HepG2 (cell line): ENCODE results near the gene MARF1. TPM values are rescaled to one million over a fixed set of nuclear protein-coding genes. Genes with fewer than 3 reads are reported as not detected.
A peak's percentile ranks its signal among the peaks of the same experiment; 100 is the strongest.

Source experiments
- DMAP1 ChIP-seq: IDR thresholded peaks from 2 replicates; pipeline ENCODE4 v1.6.1; 2016
- GLI4 ChIP-seq: sonication (generic); formaldehyde crosslinking; IDR thresholded peaks from 2 replicates; pipeline ENCODE4 v1.5.1; 2020; ENCODE audit warnings: missing genetic modification reagents, mild to moderate bottlenecking, moderate library complexity, borderline replicate concordance
- MBD4 ChIP-seq: IDR thresholded peaks from 2 replicates; pipeline ENCODE4 v1.6.1; 2012; ENCODE audit warnings: low read length, inconsistent platforms, borderline replicate concordance
- PAX8 ChIP-seq: sonication (generic); formaldehyde crosslinking; IDR thresholded peaks from 2 replicates; pipeline ENCODE4 v1.8.0; 2022; ENCODE audit warnings: mild to moderate bottlenecking, missing genetic modification reagents, borderline replicate concordance
- SAP130 ChIP-seq: IDR thresholded peaks from 2 replicates; pipeline ENCODE4 v1.6.1; 2016; ENCODE audit warnings: low read depth
- SNAI1 ChIP-seq: sonication (generic); formaldehyde crosslinking; IDR thresholded peaks from 2 replicates; pipeline ENCODE4 v1.5.0; 2020; ENCODE audit warnings: mild to moderate bottlenecking, missing genetic modification reagents, borderline replicate concordance
- TOPORS ChIP-seq: sonication (generic); formaldehyde crosslinking; IDR thresholded peaks from 2 replicates; pipeline ENCODE4 v1.8.0; 2023; ENCODE audit warnings: mild to moderate bottlenecking, missing genetic modification reagents
- UBTF ChIP-seq: sonication (generic); formaldehyde crosslinking; IDR thresholded peaks from 2 replicates; pipeline ENCODE4 v1.4.0; 2020; ENCODE audit warnings: mild to moderate bottlenecking, missing genetic modification reagents
- ZNF740 ChIP-seq: sonication (generic); formaldehyde crosslinking; IDR thresholded peaks from 2 replicates; pipeline ENCODE4 v1.4.0; 2020; ENCODE audit warnings: missing genetic modification reagents
- ZNF775 ChIP-seq: sonication (generic); formaldehyde crosslinking; IDR thresholded peaks from 2 replicates; pipeline ENCODE4 v1.4.0; 2020; ENCODE audit warnings: missing genetic modification reagents, mild to moderate bottlenecking, moderate library complexity, borderline replicate concordance
- ZNF790 ChIP-seq: sonication (generic); formaldehyde crosslinking; IDR thresholded peaks from 2 replicates; pipeline ENCODE4 v1.8.0; 2022; ENCODE audit warnings: missing genetic modification reagents, mild to moderate bottlenecking, borderline replicate concordance
- ZNF800 ChIP-seq: sonication (generic); formaldehyde crosslinking; IDR thresholded peaks from 2 replicates; pipeline ENCODE4 v1.4.0; 2020; ENCODE audit warnings: missing genetic modification reagents
- polyA plus RNA-seq, 8 experiments: library from polyadenylated mRNA; depleted of rRNA in 3 of 8; stranded (reverse) in 7 of 8; unstranded in 1 of 8; fragments of >200 nt; fragmentation: Illumina TruSeq in 4 of 8; extraction: Trizol in 4 of 8; gene quantifications; 2 replicates each; pipeline versions ENCODE4 v1.2.1 to v1.2.3, GENCODE V29; 2011 to 2016; ENCODE audit warnings: low read depth in 4 of 8, missing spikeins in 1 of 8, mixed read lengths in 1 of 8; ENCODE audit not compliant: insufficient read depth in 1 of 8
- total RNA-seq, 5 experiments: library from RNA; depleted of rRNA; stranded (reverse); fragments of >200 nt; fragmentation: Illumina TruSeq; extraction: Trizol; gene quantifications; 2 replicates each; pipeline ENCODE4 v1.2.3, GENCODE V29; 2016; ENCODE audit warnings: low read depth in 1 of 5
- TF ChIP-seq, protein P1 (sequence below): sonication (generic); formaldehyde crosslinking; IDR thresholded peaks from 2 replicates; pipeline ENCODE4 v1.4.0; 2020; ENCODE audit warnings: missing genetic modification reagents, borderline replicate concordance
- TF ChIP-seq, protein P2 (sequence below): sonication (generic); formaldehyde crosslinking; IDR thresholded peaks from 2 replicates; pipeline ENCODE4 v1.9.0; 2021; ENCODE audit warnings: mild to moderate bottlenecking, missing genetic modification reagents

MARF1 gene
- total and polyA plus RNA-seq, 2 of the 13 experiments (the other 11 are each of a cell fraction or from before 2014, with no cell fraction given) = 8.7 to 20.7 TPM

- TF ChIP-seq UBTF (CRISPR knock-in tag) (no peak), ZNF740 (CRISPR knock-in tag) (no peak), PAX8 (CRISPR knock-in tag) (no peak), SNAI1 (CRISPR knock-in tag) (no peak), ZNF775 (CRISPR knock-in tag) (no peak), DMAP1 (no peak), ZNF800 (CRISPR knock-in tag) (peak; percentile 71), SAP130 (CRISPR knock-in tag) (no peak), MBD4 (no peak), ZNF790 (CRISPR knock-in tag) (peak; percentile 80; the same call in 1 of the 2 replicates), TOPORS (CRISPR knock-in tag) (no peak), GLI4 (CRISPR knock-in tag) (0 out of 2 replicates have a peak, but pooled peaks have one; percentile 32)
- TF ChIP-seq, protein P1, sequence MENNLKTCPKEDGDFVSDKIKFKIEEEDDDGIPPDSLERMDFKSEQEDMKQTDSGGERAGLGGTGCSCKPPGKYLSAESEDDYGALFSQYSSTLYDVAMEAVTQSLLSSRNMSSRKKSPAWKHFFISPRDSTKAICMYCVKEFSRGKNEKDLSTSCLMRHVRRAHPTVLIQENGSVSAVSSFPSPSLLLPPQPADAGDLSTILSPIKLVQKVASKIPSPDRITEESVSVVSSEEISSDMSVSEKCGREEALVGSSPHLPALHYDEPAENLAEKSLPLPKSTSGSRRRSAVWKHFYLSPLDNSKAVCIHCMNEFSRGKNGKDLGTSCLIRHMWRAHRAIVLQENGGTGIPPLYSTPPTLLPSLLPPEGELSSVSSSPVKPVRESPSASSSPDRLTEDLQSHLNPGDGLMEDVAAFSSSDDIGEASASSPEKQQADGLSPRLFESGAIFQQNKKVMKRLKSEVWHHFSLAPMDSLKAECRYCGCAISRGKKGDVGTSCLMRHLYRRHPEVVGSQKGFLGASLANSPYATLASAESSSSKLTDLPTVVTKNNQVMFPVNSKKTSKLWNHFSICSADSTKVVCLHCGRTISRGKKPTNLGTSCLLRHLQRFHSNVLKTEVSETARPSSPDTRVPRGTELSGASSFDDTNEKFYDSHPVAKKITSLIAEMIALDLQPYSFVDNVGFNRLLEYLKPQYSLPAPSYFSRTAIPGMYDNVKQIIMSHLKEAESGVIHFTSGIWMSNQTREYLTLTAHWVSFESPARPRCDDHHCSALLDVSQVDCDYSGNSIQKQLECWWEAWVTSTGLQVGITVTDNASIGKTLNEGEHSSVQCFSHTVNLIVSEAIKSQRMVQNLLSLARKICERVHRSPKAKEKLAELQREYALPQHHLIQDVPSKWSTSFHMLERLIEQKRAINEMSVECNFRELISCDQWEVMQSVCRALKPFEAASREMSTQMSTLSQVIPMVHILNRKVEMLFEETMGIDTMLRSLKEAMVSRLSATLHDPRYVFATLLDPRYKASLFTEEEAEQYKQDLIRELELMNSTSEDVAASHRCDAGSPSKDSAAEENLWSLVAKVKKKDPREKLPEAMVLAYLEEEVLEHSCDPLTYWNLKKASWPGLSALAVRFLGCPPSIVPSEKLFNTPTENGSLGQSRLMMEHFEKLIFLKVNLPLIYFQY (CRISPR knock-in tag) = no peak
- TF ChIP-seq, protein P2, sequence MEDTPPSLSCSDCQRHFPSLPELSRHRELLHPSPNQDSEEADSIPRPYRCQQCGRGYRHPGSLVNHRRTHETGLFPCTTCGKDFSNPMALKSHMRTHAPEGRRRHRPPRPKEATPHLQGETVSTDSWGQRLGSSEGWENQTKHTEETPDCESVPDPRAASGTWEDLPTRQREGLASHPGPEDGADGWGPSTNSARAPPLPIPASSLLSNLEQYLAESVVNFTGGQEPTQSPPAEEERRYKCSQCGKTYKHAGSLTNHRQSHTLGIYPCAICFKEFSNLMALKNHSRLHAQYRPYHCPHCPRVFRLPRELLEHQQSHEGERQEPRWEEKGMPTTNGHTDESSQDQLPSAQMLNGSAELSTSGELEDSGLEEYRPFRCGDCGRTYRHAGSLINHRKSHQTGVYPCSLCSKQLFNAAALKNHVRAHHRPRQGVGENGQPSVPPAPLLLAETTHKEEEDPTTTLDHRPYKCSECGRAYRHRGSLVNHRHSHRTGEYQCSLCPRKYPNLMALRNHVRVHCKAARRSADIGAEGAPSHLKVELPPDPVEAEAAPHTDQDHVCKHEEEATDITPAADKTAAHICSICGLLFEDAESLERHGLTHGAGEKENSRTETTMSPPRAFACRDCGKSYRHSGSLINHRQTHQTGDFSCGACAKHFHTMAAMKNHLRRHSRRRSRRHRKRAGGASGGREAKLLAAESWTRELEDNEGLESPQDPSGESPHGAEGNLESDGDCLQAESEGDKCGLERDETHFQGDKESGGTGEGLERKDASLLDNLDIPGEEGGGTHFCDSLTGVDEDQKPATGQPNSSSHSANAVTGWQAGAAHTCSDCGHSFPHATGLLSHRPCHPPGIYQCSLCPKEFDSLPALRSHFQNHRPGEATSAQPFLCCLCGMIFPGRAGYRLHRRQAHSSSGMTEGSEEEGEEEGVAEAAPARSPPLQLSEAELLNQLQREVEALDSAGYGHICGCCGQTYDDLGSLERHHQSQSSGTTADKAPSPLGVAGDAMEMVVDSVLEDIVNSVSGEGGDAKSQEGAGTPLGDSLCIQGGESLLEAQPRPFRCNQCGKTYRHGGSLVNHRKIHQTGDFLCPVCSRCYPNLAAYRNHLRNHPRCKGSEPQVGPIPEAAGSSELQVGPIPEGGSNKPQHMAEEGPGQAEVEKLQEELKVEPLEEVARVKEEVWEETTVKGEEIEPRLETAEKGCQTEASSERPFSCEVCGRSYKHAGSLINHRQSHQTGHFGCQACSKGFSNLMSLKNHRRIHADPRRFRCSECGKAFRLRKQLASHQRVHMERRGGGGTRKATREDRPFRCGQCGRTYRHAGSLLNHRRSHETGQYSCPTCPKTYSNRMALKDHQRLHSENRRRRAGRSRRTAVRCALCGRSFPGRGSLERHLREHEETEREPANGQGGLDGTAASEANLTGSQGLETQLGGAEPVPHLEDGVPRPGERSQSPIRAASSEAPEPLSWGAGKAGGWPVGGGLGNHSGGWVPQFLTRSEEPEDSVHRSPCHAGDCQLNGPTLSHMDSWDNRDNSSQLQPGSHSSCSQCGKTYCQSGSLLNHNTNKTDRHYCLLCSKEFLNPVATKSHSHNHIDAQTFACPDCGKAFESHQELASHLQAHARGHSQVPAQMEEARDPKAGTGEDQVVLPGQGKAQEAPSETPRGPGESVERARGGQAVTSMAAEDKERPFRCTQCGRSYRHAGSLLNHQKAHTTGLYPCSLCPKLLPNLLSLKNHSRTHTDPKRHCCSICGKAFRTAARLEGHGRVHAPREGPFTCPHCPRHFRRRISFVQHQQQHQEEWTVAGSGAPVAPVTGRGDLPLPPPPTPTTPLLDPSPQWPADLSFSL = peak; percentile 67; the same call in 1 of the 2 replicates
These were observed 944 bp upstream of the MARF1 start (continued) for GRCh38 chr16:15643946-15644250.
